Chondrocyte (in vitro differentiated cells): ENCODE results near the gene PPP2R5A. TPM values are rescaled to one million over a fixed set of nuclear protein-coding genes. Genes with fewer than 3 reads are reported as not detected.
"Not testable (repeated sequence)": the region's sequence is repeated elsewhere in the genome, so short reads cannot be mapped to it uniquely, and the experiment has no call there.

Experiments used
- DNase-seq: peaks from one replicate; pipeline ENCODE4 v3.0.0; 2021; ENCODE audit warnings: mixed read lengths, low spot score
- H3K27ac Mint-ChIP-seq: one replicate; pipeline ENCODE4 v1.8.0; 2021; ENCODE audit warnings: mild to moderate bottlenecking, moderate library complexity, mixed read lengths; ENCODE audit not compliant: unreplicated experiment
- H3K27me3 Mint-ChIP-seq: 2 replicates; pipeline ENCODE4 v1.8.0; 2021; ENCODE audit warnings: low read depth, mixed read lengths
- H3K36me3 Mint-ChIP-seq: 2 replicates; pipeline ENCODE4 v1.8.0; 2021; ENCODE audit warnings: low read depth, mixed read lengths
- H3K4me1 Mint-ChIP-seq: 2 replicates; pipeline ENCODE4 v1.8.0; 2021; ENCODE audit warnings: low read depth, mild to moderate bottlenecking, mixed read lengths
- H3K4me3 Mint-ChIP-seq: one replicate; pipeline ENCODE4 v1.8.0; 2021; ENCODE audit warnings: mild to moderate bottlenecking, moderate library complexity, mixed read lengths; ENCODE audit not compliant: unreplicated experiment
- H3K9me3 Mint-ChIP-seq: 2 replicates; pipeline ENCODE4 v1.8.0; 2021; ENCODE audit warnings: low read depth, mixed read lengths
- total RNA-seq: library from RNA; stranded (reverse); gene quantifications from 3 replicates; pipeline ENCODE4 v1.2.1, GENCODE V29; 2021
- TF ChIP-seq, protein P1 (sequence below): fragments of 200-600 bp; sonication (generic); IDR thresholded peaks from 2 replicates; pipeline ENCODE4 v1.5.0; 2021; ENCODE audit warnings: antibody characterized with exemption, mild to moderate bottlenecking, moderate library complexity

The PPP2R5A gene
- total RNA-seq, 1 donor from 2014 or later = 16.8 TPM

DNA sequence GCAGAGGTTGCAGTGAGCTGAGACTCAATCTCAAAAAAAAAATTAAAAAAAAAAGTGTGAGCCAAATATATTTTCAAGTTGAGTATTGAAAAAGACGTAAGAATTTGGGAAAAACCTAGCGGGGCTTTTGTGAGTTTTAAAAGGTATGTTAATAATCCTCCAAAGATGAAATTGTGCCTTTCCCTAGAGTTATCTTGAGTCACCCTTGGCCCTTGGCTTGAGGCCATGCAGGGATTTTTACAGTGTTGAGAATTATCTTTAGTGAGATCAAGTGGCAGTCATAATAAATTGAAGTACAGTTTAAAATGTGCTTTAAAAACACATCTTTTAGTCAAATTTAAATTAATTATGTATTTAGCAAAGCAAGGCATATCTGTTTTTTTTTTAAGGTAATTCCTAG lies 32.7 kb downstream of the PPP2R5A start:
- no peak overlapping the region for H3K27ac Mint-ChIP-seq
- H3K36me3 Mint-ChIP-seq = peaks cover 2% of the 10 kb centered on the region
- H3K27me3 Mint-ChIP-seq = no peaks in the 10 kb centered on the region
- DNase-seq = no peak
- H3K9me3 Mint-ChIP-seq = peaks cover 2% of the 10 kb centered on the region
- TF ChIP-seq, protein P1, sequence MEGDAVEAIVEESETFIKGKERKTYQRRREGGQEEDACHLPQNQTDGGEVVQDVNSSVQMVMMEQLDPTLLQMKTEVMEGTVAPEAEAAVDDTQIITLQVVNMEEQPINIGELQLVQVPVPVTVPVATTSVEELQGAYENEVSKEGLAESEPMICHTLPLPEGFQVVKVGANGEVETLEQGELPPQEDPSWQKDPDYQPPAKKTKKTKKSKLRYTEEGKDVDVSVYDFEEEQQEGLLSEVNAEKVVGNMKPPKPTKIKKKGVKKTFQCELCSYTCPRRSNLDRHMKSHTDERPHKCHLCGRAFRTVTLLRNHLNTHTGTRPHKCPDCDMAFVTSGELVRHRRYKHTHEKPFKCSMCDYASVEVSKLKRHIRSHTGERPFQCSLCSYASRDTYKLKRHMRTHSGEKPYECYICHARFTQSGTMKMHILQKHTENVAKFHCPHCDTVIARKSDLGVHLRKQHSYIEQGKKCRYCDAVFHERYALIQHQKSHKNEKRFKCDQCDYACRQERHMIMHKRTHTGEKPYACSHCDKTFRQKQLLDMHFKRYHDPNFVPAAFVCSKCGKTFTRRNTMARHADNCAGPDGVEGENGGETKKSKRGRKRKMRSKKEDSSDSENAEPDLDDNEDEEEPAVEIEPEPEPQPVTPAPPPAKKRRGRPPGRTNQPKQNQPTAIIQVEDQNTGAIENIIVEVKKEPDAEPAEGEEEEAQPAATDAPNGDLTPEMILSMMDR = no peak
- peaks cover 20% of the 10 kb centered on the region for H3K4me1 Mint-ChIP-seq
- H3K4me3 Mint-ChIP-seq = no peak overlapping the region

DNA sequence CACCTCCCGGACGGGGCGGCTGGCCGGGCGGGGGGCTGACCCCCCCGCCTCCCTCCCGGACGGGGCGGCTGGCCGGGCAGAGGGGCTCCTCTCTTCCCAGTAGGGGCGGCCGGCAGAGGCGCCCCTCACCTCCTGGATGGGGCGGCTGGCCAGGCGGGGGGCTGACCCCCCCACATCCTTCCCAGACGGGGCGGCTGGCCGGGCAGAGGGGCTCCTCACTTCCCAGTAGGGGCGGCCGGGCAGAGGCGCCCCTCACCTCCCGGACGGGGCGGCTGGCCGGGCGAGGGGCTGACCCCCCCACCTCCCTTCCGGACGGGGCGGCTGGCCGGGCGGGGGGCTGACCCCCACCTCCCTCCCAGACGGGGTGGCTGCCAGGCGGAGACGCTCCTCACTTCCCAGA lies 35.8 kb downstream of the PPP2R5A start:
- not testable (repeated sequence) for H3K4me1 Mint-ChIP-seq, H3K27me3 Mint-ChIP-seq, H3K4me3 Mint-ChIP-seq, DNase-seq, H3K36me3 Mint-ChIP-seq, H3K9me3 Mint-ChIP-seq, H3K27ac Mint-ChIP-seq

GRCh38 chr1:212323066-212323465 lies 37.9 kb downstream of the PPP2R5A start:
- H3K27me3 Mint-ChIP-seq = no peaks in the 10 kb centered on the region
- TF ChIP-seq, protein P1 = no peak
- no peaks in the 10 kb centered on the region for H3K9me3 Mint-ChIP-seq
- no peak overlapping the region for H3K27ac Mint-ChIP-seq
- peaks cover 2% of the 10 kb centered on the region for H3K36me3 Mint-ChIP-seq
- DNase-seq = no peak
- peaks cover under 1% of the 10 kb centered on the region for H3K4me1 Mint-ChIP-seq
- H3K4me3 Mint-ChIP-seq = no peak overlapping the region

DNA sequence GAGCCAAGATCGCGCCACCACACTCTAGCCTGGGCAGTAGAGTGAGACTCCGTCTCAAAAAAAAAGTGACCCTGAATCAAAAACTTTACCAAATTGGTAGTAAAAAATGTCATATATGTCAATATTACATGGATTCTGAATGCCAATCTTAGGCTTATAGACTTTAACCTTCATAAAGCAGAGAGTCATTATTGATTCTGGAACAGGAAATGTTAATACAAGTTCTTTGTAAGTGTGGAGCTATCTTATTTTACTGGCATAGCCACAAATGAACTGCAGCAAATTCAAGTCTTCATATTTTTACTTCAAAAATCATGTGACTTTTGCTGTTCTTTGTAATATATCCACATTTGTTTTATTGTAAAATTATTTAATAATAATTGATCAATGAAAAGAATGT lies 41.3 kb downstream of the PPP2R5A start:
- no peaks in the 10 kb centered on the region for H3K27me3 Mint-ChIP-seq
- H3K27ac Mint-ChIP-seq = no peak overlapping the region
- TF ChIP-seq, protein P1 = no peak
- no peaks in the 10 kb centered on the region for H3K9me3 Mint-ChIP-seq
- H3K4me1 Mint-ChIP-seq = peaks cover 4% of the 10 kb centered on the region
- no peak overlapping the region for H3K4me3 Mint-ChIP-seq
- H3K36me3 Mint-ChIP-seq = no peaks in the 10 kb centered on the region
- no peak for DNase-seq

GRCh38 chr1:212328248-212328647 lies 43.0 kb downstream of the PPP2R5A start:
- DNase-seq = no peak
- Mint-ChIP-seq H3K36me3 (no peaks in the 10 kb centered on the region), H3K4me3 (no peak overlapping the region), H3K27me3 (no peaks in the 10 kb centered on the region), H3K9me3 (no peaks in the 10 kb centered on the region), H3K27ac (no peak overlapping the region), H3K4me1 (peaks cover 4% of the 10 kb centered on the region)
- TF ChIP-seq, protein P1 = no peak

DNA sequence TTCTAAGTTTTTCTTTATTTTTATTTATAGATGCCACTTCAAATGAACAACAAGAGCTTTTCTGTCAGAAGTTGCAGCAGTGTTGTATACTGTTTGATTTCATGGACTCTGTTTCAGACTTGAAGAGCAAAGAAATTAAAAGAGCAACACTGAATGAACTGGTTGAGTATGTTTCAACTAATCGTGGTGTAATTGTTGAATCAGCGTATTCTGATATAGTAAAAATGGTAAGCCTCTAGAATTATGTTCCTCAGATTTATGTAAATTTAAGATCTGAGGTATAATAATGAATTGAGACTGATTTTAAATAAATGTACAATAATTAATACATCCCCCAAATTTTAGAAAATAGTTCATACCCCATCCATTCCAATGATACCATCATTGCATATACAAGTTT lies 43.9 kb downstream of the PPP2R5A start:
- H3K9me3 Mint-ChIP-seq = no peaks in the 10 kb centered on the region
- peaks cover 4% of the 10 kb centered on the region for H3K4me1 Mint-ChIP-seq
- TF ChIP-seq, protein P1 = no peak
- no peak overlapping the region for H3K27ac Mint-ChIP-seq
- H3K27me3 Mint-ChIP-seq = no peaks in the 10 kb centered on the region
- H3K36me3 Mint-ChIP-seq = peaks cover 1% of the 10 kb centered on the region
- DNase-seq = no peak
- no peak overlapping the region for H3K4me3 Mint-ChIP-seq
